ENCODE data around the gene OCA2. TPM values are rescaled to one million over a fixed set of nuclear protein-coding genes. Genes with fewer than 3 reads are reported as not detected.

OCA2 gene
- polyA plus RNA-seq, 1 experiment, result not detected

GRCh38 chr15:28022181-28022580, 76.9 kb downstream of the OCA2 start:
- DNase-seq (ENCODE audit: low read depth, low spot score), result no peak
- ChIA-PET CTCF (interaction anchor here (0.6 to 2.1 kb wide), 11 partner anchors 10 to 104 kb away, joined by 3 to 12 read pairs (median 4); no protein-coding TSS in a partner anchor), POLR2A (no interaction called here)
- H3K27me3 ChIP-seq (ENCODE audit: control insufficient read depth, insufficient read depth, low read length), result peaks cover 2% of the 10 kb centered on the region
- H3K27ac ChIP-seq (ENCODE audit: low read depth, low read length), result no peak overlapping the region
- no peak overlapping the region for H3K4me3 ChIP-seq (ENCODE audit: low read depth, low read length)
- peaks cover 8% of the 10 kb centered on the region; the same call in 1 of the 2 replicates for H3K9me3 ChIP-seq (ENCODE audit: control insufficient read depth, insufficient read depth, low read length)
- no peak for TF ChIP-seq CTCF (IDR thresholded peaks at IDR 0.05; ENCODE audit: low read depth, low read length)

GRCh38 chr15:28021281-28022039, 77.7 kb downstream of the OCA2 start:
- peak; percentile 59 for TF ChIP-seq CTCF (IDR thresholded peaks at IDR 0.05; ENCODE audit: low read depth, low read length)
- peaks cover 2% of the 10 kb centered on the region for H3K27me3 ChIP-seq (ENCODE audit: control insufficient read depth, insufficient read depth, low read length)
- CTCF ChIA-PET, result interaction anchor here (0.6 to 2.1 kb wide), 11 partner anchors 11 to 104 kb away, joined by 3 to 12 read pairs (median 4); no protein-coding TSS in a partner anchor
- no peak overlapping the region for H3K4me3 ChIP-seq (ENCODE audit: low read depth, low read length)
- H3K9me3 ChIP-seq (ENCODE audit: control insufficient read depth, insufficient read depth, low read length), result peaks cover under 1% of the 10 kb centered on the region; the same call in 1 of the 2 replicates
- peak; percentile 42 for DNase-seq (ENCODE audit: low read depth, low spot score)
- POLR2A ChIA-PET, result no interaction called here
- no peak overlapping the region for H3K27ac ChIP-seq (ENCODE audit: low read depth, low read length)

- CTCF ChIA-PET, result no interaction called here
- H3K27me3 ChIP-seq (ENCODE audit: control insufficient read depth, insufficient read depth, low read length), result peaks cover 2% of the 10 kb centered on the region
- no peak for DNase-seq (ENCODE audit: low read depth, low spot score)
- POLR2A ChIA-PET, result no interaction called here
- H3K27ac ChIP-seq (ENCODE audit: low read depth, low read length), result no peak overlapping the region
- H3K9me3 ChIP-seq (ENCODE audit: control insufficient read depth, insufficient read depth, low read length), result no peaks in the 10 kb centered on the region; the same call in 1 of the 2 replicates
- H3K4me3 ChIP-seq (ENCODE audit: low read depth, low read length), result no peak overlapping the region
- no peak for TF ChIP-seq CTCF (IDR thresholded peaks at IDR 0.05; ENCODE audit: low read depth, low read length)
These were observed 78.5 kb downstream of the OCA2 start for GRCh38 chr15:28020644-28021043.

GRCh38 chr15:28019594-28020309, 79.4 kb downstream of the OCA2 start:
- no peak for TF ChIP-seq CTCF (IDR thresholded peaks at IDR 0.05; ENCODE audit: low read depth, low read length)
- H3K27ac ChIP-seq (ENCODE audit: low read depth, low read length), result no peak overlapping the region
- no peak overlapping the region for H3K4me3 ChIP-seq (ENCODE audit: low read depth, low read length)
- DNase-seq (ENCODE audit: low read depth, low spot score), result no peak
- H3K27me3 ChIP-seq (ENCODE audit: control insufficient read depth, insufficient read depth, low read length), result no peaks in the 10 kb centered on the region
- ChIA-PET CTCF (no interaction called here), POLR2A (no interaction called here)
- no peaks in the 10 kb centered on the region; the same call in 1 of the 2 replicates for H3K9me3 ChIP-seq (ENCODE audit: control insufficient read depth, insufficient read depth, low read length)
